CD4-positive, alpha-beta T cell (primary cell): ENCODE measurements around the gene QKI. TPM values are rescaled to one million over a fixed set of nuclear protein-coding genes. Genes with fewer than 3 reads are reported as not detected.

Source experiments
- ATAC-seq: fragments of 200-7000 bp; cut with Tn5 transposase; one replicate; pipeline ENCODE4 v1.10.0; 2022; ENCODE audit warnings: mild to moderate bottlenecking; ENCODE audit not compliant: poor library complexity
- CTCF ChIA-PET: fragments of 350-600 bp; sonication (Branson Sonifier 250); formaldehyde crosslinking; loops from one replicate; lab custom pipeline; 2021; ENCODE audit warnings: antibody characterized with exemption, inconsistent platforms; lab: Charles Lee
- POLR2A ChIA-PET: fragments of 350-600 bp; sonication (Branson Sonifier 250); formaldehyde crosslinking; loops from one replicate; lab custom pipeline; 2021; ENCODE audit warnings: antibody characterized with exemption, inconsistent platforms; lab: Charles Lee
- DNase-seq, 14 experiments: peaks; one replicate each; pipeline ENCODE4 v3.0.0-alpha.2; 2013 to 2020; ENCODE audit warnings: mixed read lengths in 2 of 14
- H3K27ac ChIP-seq, 2 donors: one replicate each; pipeline versions ENCODE4 v1.5.1 to v1.7.0; 2013; ENCODE audit warnings: low read length in 2 of 2, low read depth in 1 of 2, mild to moderate bottlenecking in 1 of 2
- H3K27me3 ChIP-seq, 2 experiments: 1 replicate in 1 of 2; 2 replicates in 1 of 2; pipeline versions ENCODE4 v1.6.1 to v1.7.0; 2013; ENCODE audit warnings: low read length in 2 of 2, control low read depth in 1 of 2, mild to moderate bottlenecking in 1 of 2, moderate library complexity in 1 of 2; ENCODE audit not compliant: insufficient read depth in 2 of 2, control insufficient read depth in 1 of 2
- H3K36me3 ChIP-seq: one replicate; pipeline ENCODE4 v1.6.1; 2013; ENCODE audit warnings: low read length, control low read depth; ENCODE audit not compliant: insufficient read depth
- H3K4me1 ChIP-seq: one replicate; pipeline ENCODE4 v1.6.1; 2013; ENCODE audit warnings: low read length, control low read depth; ENCODE audit not compliant: insufficient read depth
- H3K4me3 ChIP-seq: one replicate; pipeline ENCODE4 v1.5.1; 2013; ENCODE audit warnings: mild to moderate bottlenecking, low read length, moderate library complexity
- H3K9me3 ChIP-seq, 2 experiments: 1 replicate in 1 of 2; 2 replicates in 1 of 2; pipeline versions ENCODE4 v1.6.1 to v1.7.0; 2013; ENCODE audit warnings: low read length in 2 of 2, mild to moderate bottlenecking in 2 of 2, control low read depth in 1 of 2, moderate library complexity in 1 of 2; ENCODE audit not compliant: control insufficient read depth in 1 of 2, insufficient read depth in 1 of 2
- H3K27ac Mint-ChIP-seq: one replicate; pipeline ENCODE4 v1.8.0; 2020; ENCODE audit warnings: mixed read lengths
- H3K27me3 Mint-ChIP-seq: one replicate; pipeline ENCODE4 v1.8.0; 2021; ENCODE audit warnings: mixed read lengths
- H3K36me3 Mint-ChIP-seq: one replicate; pipeline ENCODE4 v1.8.0; 2021; ENCODE audit warnings: low read depth, mixed read lengths
- H3K4me1 Mint-ChIP-seq: one replicate; pipeline ENCODE4 v1.8.0; 2021; ENCODE audit warnings: low read depth, mixed read lengths
- H3K4me3 Mint-ChIP-seq: one replicate; pipeline ENCODE4 v1.8.0; 2020; ENCODE audit warnings: mild to moderate bottlenecking, mixed read lengths
- H3K9me3 Mint-ChIP-seq: one replicate; pipeline ENCODE4 v1.8.0; 2020; ENCODE audit warnings: mixed read lengths
- intact Hi-C, 2 experiments: fragments of 100-400 bp; cut with DNase I in 1 of 2; cut with micrococcal nuclease in 1 of 2; formaldehyde crosslinking; loops; one replicate each; pipeline versions ENCODE4 v1.15.1 to v1.9.0; 2023 to 2025; cut with DNase I, micrococcal nuclease
- total RNA-seq, 174 experiments: library from RNA in 2 of 174; stranded (reverse) in 2 of 174; gene quantifications; one replicate each; pipeline ENCODE4 v1.2.3 and lab custom pipeline; 2021 to 2026
- TF ChIP-seq, protein P1 (sequence below): fragments of 200-600 bp; IDR thresholded peaks from one replicate; pipeline ENCODE4 v1.8.0; 2022; ENCODE audit warnings: antibody characterized with exemption, mild to moderate bottlenecking

Gene QKI
- total RNA-seq, 2 experiments from 2014 or later, result 60.7 to 67.3 TPM

DNA sequence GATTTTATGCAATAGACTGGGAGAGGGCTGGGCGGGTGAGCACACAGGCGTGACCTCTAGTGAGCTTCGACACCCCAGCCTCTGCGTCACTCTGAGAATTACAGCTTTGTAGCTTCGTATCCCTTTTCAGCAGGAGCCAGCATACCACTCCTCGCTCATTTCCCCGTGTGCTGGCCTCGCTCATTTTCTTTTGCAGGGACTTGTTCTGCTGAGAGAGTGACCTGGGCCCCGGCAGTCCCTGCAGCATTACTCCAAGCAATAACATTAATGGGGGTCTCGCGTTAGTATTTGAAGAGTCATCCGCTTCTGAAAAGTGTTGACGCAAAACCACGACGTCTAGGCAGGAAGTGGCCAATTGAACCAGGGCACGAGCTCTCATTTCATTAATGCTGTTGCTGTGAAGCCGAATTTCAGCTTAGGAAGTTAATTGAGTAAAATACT lies 193.7 kb downstream of the QKI start:
- intact Hi-C loops, result no loop called here

DNA sequence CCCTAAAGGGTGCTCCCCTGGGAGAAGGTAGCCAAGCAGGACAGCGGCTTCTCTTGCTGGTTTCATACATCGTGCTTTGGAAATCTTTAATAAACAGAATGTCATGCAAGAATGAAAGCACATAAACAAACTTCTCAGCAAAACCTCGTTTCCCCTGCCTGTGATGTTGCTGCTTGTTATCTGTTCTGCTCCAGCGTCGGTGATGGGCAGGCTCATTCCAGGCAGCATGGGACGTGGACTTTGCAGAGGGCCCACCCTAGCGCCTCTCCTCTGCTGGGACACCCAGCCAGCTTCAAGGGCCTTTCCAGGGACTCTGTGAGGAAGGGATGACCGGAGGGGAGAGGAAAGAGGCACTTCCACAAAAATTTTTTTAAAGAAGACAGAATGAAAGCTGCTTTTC lies 197.7 kb downstream of the QKI start:
- intact Hi-C loops, result no loop called here
- Mint-ChIP-seq H3K9me3 (no peaks in the 10 kb centered on the region), H3K27ac (no peak overlapping the region), H3K4me3 (no peak overlapping the region), H3K36me3 (no peaks in the 10 kb centered on the region), H3K27me3 (peaks cover 4% of the 10 kb centered on the region), H3K4me1 (no peaks in the 10 kb centered on the region)
- ATAC-seq (no peak), DNase-seq (no peak)
- Histone ChIP-seq H3K4me1 (no peaks in the 10 kb centered on the region), H3K27me3 (no peaks in the 10 kb centered on the region), H3K27ac (no peak overlapping the region), H3K36me3 (no peaks in the 10 kb centered on the region), H3K9me3 (no peaks in the 10 kb centered on the region), H3K4me3 (no peak overlapping the region)
- CTCF ChIA-PET, result no interaction called here
- TF ChIP-seq, protein P1, sequence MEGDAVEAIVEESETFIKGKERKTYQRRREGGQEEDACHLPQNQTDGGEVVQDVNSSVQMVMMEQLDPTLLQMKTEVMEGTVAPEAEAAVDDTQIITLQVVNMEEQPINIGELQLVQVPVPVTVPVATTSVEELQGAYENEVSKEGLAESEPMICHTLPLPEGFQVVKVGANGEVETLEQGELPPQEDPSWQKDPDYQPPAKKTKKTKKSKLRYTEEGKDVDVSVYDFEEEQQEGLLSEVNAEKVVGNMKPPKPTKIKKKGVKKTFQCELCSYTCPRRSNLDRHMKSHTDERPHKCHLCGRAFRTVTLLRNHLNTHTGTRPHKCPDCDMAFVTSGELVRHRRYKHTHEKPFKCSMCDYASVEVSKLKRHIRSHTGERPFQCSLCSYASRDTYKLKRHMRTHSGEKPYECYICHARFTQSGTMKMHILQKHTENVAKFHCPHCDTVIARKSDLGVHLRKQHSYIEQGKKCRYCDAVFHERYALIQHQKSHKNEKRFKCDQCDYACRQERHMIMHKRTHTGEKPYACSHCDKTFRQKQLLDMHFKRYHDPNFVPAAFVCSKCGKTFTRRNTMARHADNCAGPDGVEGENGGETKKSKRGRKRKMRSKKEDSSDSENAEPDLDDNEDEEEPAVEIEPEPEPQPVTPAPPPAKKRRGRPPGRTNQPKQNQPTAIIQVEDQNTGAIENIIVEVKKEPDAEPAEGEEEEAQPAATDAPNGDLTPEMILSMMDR, result no peak
- POLR2A ChIA-PET, result no interaction called here

More for the DNA sequence above, 193.7 kb downstream of the QKI start:
- TF ChIP-seq, protein P1, result no peak
- Mint-ChIP-seq H3K4me3 (no peak overlapping the region), H3K4me1 (no peaks in the 10 kb centered on the region), H3K9me3 (no peaks in the 10 kb centered on the region), H3K27ac (no peak overlapping the region), H3K36me3 (no peaks in the 10 kb centered on the region), H3K27me3 (peaks cover 17% of the 10 kb centered on the region)
- Histone ChIP-seq H3K27me3 (no peaks in the 10 kb centered on the region), H3K4me3 (no peak overlapping the region), H3K27ac (no peak overlapping the region), H3K9me3 (no peaks in the 10 kb centered on the region), H3K4me1 (no peaks in the 10 kb centered on the region), H3K36me3 (no peaks in the 10 kb centered on the region)
- ATAC-seq (no peak), DNase-seq (no peak)
- POLR2A ChIA-PET, result no interaction called here
- CTCF ChIA-PET, result no interaction called here

DNA sequence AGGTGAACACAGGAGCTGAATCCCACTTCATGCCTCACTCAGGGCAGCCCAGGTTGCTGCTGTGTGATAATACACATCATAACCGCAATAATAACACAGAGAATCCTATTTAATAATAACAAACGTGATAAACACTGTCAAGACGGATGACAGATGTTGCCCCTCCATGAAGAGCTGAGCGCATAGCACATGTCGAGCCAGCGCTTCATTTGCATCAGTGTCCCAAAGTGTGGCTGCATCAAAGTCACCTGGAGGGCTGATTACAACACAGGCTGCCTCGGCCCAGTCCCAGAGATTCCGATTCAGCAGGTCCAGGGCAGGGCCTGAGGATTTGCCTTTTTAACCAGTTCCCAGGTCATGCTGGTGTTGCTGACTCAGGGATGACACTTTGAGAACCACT lies 198.5 kb downstream of the QKI start:
- no peaks in the 10 kb centered on the region for H3K4me1 ChIP-seq
- ChIA-PET POLR2A (no interaction called here), CTCF (no interaction called here)
- no peaks in the 10 kb centered on the region for H3K9me3 ChIP-seq
- H3K27ac ChIP-seq, result no peak overlapping the region
- Mint-ChIP-seq H3K27me3 (peaks cover 4% of the 10 kb centered on the region), H3K4me1 (no peaks in the 10 kb centered on the region), H3K9me3 (no peaks in the 10 kb centered on the region), H3K27ac (no peak overlapping the region), H3K36me3 (no peaks in the 10 kb centered on the region), H3K4me3 (no peak overlapping the region)
- no peaks in the 10 kb centered on the region for H3K27me3 ChIP-seq
- DNase-seq (no peak), ATAC-seq (no peak)
- H3K4me3 ChIP-seq, result no peak overlapping the region
- no peaks in the 10 kb centered on the region for H3K36me3 ChIP-seq
- TF ChIP-seq, protein P1, result no peak
- intact Hi-C loops, result no loop called here
